ENCODE results near the gene ANO2.

The ANO2 gene

DNA sequence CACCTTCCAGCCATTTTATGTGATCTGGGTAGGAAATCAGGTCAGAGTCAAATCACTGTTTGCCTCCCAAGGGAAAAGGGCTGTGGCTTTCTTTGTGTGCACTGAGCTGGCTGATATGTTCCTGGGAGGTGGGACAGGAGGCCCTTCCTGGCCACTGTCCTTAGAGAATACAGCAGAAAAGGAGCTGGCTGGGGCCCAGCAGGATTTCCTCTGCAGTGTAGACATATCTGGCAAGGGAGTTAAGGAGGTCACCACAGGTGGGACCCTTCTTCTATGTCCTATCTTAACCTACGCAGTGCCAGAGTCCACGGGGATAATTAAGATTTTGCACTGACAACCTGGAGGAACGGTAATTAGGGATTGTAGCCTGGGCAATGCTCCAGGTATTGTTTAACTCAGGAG lies 367.8 kb downstream of the ANO2 start:
- DNase-seq (ENCODE audit: low read depth): no peak

DNA sequence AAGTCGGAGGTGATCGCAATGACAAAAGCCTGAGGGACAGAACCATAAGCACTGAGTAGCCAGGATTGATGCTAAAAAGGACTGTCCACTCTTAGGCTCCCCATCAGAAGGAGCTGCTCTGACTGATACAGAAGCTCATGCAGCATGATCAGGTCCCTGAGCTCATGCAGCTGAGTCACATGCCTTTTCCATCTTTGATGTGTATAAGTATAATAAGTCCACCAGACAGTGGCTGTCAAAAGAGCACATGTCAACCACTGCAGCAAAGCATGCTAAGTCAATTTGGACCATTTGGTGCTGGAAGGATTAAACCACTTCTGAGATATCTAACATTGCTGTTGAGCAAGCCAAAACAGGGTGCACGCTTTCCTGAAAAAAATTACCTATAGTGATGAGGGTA lies 369.1 kb downstream of the ANO2 start:
- no peak for DNase-seq (ENCODE audit: low read depth)

DNA sequence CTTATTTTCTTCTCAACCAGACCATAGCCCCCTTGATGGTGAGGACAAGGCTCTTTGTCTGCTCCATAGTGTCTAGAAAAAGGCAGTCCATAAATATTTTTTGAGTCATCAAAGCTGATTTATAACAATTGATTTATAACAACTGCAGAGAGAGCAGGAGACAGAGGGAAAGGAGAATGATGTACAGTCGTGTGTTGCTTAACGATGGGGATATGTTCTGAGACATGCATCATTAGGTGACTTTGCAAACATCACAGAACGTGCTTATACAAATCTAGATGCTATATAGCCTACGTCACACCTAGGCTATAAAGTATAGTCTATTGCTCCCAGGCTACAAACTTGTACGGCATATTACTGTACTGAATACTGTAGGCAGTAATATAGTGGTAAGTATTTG lies 369.8 kb downstream of the ANO2 start:
- no peak for DNase-seq (ENCODE audit: low read depth)

DNA sequence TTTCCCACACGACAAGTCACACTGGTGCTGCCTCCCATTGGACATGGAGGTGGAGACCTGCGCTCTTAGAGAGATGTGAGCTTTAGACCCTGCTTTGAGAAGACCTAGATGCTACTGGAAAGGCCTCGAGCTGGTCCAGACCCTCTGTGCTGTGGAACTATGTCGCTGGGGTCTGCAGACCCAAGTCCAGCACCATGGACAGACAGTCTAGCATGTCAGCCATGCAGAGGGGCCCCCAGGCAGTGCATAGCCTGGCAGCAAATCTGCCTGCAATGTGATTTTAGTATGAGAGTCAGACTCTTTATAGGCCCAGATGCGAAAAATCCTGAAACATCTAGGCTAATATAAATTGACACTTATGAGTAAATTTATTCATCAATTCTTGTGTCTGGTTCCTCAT lies 371.7 kb downstream of the ANO2 start:
- no peak for DNase-seq (ENCODE audit: low read depth)

DNA sequence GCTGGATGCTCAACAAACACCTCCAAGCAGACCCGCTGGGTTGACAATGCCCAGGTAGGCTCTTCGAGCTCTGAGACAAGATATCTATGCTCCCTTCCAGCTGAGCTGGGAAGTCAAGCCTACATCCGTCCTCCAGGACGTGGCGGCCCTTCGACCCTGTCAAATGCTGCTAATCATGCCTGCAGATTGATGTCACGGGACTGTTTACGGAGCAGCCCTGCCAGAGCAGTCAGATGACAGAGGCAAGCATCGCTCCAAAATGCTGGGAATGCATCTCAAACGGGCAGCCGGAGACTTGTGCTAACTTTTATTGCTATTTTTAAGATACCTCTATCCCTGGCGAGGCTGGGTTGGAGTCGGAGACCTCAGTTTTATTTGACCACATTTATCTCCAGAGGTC lies 373.9 kb downstream of the ANO2 start:
- no peak for DNase-seq (ENCODE audit: low read depth)

DNA sequence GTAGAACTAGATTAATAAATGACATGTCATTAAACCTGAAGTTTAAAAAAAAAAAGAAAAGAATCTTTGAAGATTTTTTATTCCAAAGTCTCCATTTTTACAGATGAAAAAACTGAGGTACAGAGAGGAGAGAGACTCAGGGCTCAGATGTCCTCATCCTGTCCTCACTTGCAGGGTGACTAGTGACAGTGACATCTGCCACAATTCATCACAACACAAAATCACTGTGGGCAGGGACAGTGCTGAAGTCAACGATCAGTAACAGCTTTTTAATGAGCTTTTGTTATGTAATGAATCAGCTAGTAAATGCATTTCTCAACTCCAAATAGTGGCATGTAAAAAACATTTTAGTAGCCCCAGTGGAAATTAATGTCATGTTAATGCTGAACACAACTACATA lies 374.6 kb downstream of the ANO2 start:
- no peak for DNase-seq (ENCODE audit: low read depth)

DNA sequence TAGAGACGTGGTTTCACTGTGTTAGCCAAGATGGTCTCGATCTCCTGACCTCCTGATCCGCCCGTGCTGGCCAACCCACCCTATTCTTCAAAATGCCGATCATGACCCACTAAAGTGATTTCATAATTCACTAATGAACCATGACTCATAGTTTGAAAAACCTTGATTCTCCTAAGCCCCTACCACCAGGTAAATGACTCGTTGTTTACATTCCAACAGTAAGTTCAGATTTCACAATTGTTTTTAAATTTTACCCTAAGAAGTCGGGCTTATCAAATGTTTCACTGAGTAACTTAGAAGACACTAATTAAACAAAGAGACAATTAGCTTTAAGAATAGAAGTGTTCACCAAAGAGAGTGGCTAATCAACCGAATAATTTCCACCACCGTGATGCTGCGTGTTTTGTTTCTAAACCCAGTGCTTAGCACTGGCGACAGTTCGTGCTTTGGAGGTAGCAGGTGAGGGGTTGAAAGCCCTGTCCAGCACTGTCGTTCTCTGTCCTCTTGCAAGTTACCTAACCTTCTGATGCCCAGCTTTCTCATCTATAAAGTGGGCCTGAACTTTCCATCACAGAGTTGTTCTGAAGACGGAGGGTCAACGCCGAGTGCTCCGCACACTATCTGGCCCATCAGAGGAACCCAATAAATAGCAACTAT lies 376.6 kb downstream of the ANO2 start:
- no peak for DNase-seq (ENCODE audit: low read depth)

DNA sequence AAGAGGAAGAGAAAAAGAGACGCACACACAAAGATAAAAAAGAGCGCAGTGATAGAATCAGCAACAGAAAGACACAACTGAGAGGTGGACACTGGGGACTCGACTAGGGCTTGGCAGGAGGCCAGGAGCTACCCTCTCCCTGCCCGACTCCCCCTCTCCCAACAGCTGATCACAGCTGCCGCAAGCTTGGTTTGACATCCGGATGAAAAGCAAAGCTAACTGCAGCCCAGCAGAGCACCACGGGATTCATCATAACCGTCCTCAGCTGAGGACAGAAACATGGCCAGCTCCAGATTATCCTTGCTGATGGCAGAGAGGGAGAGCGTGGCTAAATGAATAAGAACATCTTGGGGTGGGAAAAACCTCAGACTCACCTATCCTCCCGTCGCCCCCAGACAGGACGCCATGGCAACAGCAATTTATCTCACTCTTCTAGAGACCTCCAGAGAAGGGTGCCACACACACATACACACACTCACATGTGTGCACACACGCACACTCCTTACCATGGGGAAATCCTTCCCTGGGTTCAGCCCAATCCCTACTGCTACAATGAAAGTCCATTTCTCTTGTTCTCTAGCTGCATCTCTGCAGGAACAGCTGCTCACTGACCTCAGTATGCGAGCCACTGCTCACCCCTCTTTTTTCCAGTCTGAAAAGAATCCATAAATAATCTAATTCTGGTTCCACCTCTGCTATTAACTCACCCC lies 377.9 kb downstream of the ANO2 start:
- no peak for DNase-seq (ENCODE audit: low read depth)

DNA sequence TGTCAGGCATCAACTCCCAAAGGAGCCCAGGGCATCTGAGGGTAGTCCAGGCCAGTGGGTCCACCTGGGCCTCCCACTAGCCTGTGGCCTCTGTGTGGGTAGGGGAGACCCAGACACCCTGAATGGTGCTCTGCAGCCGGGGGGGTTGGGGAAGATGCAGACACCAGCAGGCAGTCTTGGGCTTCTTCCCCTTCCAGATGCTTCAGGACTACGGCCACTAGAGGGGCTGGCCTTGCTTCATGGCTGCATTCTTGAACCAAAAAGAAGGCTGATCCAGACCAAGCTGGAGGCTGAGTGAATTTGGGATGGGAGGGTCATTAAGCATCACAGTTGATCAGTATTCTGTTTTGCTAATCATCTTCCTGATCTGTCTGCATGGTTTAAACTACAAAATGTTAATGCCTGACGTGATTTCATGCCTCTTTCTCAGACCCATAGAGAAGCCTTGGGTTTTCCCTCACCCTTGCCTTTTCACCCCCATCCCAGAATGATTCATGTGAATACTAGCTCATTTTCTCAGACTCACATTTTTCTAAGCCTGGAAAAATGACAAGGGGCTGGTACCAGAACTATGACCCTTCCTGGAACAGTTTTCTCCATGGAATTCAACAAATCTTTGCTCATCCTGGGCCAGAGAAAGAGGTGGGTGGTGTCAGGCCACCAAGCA lies 379.0 kb downstream of the ANO2 start:
- no peak for DNase-seq (ENCODE audit: low read depth)

DNA sequence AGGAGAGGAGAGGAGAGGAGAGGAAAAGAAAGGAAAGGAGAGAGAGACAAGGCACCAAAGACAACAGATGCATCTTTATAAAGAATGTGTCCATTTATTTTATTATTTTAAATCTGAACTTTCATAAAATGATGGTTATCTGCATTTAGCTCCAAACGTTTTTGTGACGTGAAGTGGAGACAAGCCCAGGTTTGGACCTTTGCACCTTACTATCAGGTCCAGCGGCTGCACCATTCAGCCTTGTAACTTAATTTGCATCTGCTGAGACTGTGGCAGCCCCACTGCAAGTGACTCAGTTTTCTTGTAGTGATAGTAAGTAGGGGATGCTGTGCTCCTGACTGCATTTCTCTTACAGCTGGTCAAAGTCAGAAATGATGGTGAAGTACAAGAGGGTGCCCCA lies 382.5 kb downstream of the ANO2 start:
- no peak for DNase-seq (ENCODE audit: low read depth)

DNA sequence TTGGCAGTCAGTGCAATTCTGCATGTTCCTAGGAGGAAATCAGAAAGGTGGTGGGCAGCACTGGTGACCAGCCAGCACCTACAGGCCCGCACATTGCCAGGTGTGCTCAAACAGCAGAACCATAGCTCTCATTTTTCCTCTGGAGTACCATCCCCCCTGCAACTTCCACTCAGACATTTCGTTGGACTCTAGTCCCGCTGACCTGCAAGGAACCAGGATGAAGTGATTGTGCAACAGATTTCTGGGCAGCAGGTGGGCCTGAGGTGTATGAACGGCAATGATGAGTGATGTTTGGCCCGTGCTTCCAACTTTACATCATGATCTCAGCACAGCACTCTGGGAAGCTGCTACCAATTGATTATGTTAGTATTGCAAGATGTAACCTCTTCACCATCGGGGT lies 383.2 kb downstream of the ANO2 start:
- DNase-seq (ENCODE audit: low read depth): no peak

DNA sequence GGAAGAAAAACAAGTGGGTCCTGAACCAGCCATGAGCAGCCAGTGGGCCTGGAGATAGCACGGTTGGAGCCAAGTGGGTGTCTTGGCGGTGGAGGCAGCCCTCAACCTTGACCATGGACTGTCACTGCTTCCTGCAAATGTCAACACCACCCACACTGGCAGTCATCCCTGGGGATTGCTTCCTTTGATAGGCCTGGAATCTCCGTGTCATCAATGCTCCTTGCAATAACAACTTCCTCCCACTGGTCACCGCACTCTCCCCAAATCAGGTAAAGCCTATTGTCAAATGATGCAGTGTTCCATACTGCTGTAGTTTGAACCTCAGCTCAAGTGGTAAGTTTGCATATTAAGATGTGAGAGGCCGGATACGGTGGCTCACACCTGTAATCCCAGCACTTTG lies 384.0 kb downstream of the ANO2 start:
- no peak for DNase-seq (ENCODE audit: low read depth)

DNA sequence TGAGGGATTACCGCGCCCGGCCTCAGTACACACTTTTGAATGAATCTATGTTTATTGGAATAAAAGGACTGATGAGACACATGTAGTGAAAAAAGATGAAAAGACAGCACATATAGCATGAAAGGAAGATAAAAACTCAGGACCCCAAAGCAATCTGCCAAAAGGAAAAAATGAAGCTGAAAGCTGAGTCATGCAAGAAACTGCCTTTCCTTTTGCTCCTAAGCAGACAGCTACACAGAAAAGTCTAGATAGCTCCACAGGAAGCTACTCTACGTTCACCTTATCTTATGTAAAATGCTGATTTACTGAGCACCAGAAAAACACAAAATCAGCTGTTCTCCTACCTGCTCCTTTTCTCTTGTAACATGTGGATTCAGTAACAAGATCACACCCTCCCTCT lies 384.8 kb downstream of the ANO2 start:
- DNase-seq (ENCODE audit: low read depth): no peak

DNA sequence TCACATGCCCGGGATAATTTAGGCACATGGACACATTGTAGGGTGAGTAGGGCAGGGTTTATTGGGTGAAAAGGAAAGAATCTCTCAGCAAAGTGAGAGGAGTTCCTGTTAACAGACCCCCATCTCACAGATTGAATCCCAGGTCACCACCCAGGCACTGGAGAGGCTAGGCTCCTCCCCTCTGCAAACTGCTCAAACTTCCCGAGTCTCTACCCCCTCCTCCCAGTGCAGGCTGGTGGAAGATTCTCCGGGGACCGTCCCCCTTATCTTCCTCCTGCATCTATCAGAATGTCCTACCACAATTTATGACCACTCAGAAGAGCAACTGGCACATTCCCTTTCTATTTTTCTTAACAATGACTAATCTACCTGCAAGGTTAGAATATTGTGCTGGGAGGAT lies 387.2 kb downstream of the ANO2 start:
- DNase-seq (ENCODE audit: low read depth): no peak

DNA sequence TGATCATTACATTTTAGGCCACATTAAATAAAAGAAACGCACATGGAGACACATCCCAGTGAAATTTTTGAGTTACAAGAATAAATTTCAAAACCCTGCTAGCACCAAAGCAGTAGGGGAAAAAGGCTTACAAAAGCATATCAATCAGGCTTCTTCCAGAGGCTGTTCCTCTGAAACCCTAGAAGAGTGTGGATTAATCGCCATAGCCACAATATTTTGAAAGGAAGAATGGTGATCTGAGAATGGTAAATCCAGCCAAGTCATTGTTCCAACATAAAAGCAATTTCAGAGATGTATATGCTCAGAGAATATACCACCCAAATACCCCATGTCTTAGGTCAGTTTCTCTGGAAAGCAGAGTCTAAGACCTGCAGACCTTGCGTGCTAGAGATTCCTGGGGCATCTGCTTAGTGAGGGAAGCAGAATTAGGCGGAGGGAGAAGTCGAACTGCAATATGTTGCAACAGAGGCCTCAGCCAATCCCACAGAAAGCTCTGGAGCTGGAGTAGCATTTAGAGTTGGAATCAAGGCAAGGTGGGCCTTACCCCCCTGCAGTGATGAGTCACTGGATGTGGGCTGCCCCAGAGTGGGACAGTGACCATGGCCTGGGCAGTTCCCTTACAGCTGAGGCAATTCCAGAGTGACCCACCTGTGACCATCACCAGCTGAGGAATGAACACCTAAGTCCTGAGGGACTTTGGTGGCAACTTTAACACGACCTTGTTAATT lies 387.9 kb downstream of the ANO2 start:
- DNase-seq (ENCODE audit: low read depth): no peak

DNA sequence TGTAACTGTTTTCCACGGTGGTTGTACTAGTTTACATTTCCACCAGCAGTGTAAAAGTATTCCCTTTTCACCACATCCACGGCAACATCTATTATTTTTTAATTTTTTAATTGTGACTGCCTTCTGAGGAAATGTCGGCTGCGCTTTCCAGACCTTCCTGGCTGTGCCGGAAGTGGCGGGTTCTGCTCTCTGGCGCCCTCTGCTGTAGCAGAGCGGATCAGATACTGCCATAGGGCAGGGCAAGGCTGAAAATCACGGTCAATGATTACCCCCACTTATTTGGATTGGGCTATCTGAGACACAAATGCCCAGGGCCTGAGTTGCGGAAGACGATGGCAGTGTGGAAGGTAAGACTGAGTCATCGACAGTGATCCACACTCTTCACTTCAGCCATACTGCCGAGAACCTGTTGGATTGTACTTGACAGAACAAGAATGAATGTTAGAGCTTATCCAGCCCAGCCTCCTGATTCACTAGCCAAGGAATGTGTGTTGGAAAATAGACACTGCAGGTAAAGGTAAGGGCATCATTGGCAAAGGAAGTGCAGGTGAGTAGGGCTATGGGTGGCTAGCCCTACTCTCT lies 388.9 kb downstream of the ANO2 start:
- no peak for DNase-seq (ENCODE audit: low read depth)

DNA sequence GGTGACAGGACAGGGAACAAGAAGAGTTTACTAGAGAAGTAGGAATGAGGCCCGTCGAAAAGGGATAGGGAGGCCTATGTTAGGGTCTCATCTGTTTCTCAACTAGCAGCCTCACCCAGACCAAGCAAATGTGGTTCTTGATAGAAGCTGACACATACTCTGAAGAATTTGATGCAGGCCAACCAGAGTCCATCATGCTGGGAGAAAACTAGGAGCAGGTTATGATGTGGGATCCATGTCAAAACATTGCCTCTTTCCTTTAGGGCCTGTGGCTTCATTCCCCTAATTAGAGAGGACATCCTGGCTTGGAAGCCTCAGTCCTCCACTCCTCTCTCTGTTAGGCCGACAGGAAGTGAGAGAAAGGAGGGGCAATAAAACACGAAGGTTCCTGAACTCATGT lies 390.3 kb downstream of the ANO2 start:
- DNase-seq (ENCODE audit: low read depth): no peak

DNA sequence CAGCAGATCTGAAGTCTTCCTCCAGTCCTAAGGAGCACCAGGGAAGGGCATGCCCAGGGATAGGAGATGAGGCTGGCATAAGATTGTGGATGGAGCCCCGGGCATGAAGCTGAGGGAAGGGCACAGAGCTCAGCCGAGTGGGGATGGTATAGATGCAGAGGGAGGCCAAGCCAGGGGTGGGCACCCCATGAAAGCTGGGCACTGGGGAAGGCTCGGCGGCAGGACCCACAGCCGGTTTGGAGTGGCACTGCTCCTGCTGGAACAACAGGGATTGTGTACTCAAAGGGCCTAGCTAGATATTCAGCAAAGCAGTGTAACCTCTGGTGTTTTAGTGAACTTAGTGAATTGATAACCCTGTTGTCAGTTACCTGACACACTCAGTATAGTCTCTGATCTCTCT lies 396.0 kb downstream of the ANO2 start:
- no peak for DNase-seq (ENCODE audit: low read depth)

DNA sequence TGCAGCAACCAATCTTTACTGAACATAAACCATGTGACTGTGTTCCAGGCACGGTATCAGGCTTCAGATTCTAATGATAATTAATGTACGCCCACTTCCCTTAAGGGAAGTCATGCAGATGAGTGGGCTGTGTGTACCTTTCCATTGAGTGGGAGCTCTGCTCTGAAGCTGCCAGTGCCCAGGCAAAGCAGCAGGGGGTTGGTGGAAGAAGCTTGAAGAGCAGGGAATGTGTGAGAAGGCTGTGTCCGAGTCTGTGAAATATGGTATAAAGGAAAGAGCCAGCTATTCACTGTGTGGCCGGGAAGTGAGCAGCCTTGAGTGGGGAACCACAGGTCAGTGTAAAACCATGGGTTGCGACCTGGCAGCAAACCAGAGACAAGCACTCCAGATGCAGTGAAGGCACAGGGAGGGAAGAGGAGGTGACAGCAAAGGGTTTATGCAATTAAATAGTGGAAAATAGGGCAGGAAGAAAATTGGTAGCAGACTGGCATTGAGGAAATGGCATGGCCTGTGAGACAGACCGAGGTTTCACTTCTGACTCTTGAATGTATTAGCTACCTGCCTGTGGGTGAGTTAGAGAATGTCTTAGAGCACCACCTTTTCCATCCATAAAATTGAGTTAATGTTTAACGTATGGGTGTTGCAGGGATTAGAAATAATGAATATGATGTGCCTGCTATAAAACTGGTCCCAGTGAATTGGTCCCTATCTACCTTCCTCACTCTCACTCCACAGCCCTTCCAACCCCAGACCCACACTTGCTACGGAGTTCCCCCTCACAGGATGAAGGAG lies 396.7 kb downstream of the ANO2 start:
- DNase-seq (ENCODE audit: low read depth): no peak

DNA sequence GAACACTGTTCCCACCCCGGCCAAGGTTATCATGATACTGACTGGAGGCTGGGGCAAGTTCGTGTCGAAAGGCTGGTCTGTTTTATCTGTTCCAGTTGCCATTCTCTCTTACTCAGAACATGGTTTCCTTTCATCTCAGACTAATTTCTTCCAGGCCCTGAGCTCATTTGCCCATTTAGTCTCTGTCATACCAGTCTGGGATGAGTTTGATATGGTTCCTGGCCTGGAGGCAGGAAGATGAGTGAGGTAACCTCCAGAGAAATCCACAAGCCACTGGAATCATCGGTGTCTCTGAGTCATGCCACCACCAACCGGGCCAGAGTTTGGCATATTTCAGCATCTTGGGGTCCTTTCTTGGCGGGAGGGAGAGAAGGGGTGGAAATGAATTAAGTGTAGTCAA lies 398.4 kb downstream of the ANO2 start:
- DNase-seq (ENCODE audit: low read depth): no peak

DNA sequence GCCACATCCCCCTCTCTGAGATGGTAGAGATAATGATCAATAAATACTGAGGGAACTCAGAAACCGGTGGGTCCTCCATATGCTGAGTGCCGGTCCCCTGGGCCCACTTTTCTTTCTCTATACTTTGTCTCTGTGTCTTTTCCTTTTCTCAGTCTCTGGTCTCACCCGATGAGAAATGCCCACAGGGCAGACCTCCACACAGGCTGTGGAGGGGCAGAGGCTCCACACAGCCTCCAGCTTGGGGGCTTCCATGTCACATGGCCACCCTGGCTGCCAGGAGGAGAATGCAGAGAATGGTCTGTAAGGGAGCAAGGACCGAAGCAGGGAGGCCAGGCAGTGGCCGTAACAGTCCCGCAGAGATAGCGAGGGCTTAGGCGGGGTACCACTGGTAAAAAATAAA lies 407.3 kb downstream of the ANO2 start:
- no peak for DNase-seq (ENCODE audit: low read depth)
